HG03457 (cell line): ENCODE data around the gene GLUL.

Source experiments
- ATAC-seq: cut with Tn5 transposase; IDR thresholded peaks from one replicate; pipeline ENCODE4 v1.9.1; 2021; ENCODE audit warnings: moderate number of reproducible peaks; ENCODE audit not compliant: unreplicated experiment

Gene GLUL

DNA sequence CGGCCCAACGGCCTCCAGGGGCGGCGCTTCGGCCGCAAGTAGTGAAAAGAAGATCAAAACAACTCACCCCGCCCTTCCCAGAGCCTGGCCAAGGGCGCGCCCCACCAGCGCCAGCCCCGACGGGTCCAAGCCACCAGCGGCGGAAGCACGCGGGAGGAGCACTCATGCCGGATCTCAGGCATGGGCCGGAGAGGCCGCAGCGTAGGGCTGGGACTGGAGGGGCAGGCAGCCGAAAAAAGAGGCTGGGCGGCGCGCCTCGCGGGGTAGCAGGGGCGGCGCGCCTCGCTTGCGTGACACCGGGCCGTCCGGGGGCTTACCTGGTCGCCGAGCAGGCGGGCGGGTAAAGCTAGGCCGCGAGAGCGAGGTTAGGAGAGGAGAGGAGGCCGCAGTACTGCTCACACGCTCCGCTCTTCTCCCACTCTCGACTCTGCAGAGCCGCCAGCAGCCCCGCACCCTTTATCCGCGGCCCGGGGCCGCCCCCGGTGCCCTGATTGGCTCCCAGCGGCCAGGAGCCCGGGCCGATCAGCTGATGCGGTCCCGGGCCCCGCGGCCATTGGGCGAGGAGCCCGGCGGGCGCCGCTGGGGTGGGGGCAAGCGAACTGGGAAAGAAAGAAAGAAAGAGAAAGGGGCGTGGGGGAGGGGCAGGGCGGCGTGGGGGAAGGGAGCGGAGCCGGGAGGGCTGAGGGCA is at the start of gene GLUL:
Gene GLUL (minus strand): TSS at position 429 of the 688 bp plus-strand sequence. CDS start 3,053 bp downstream, outside the sequence.
- ATAC-seq, result peak; percentile 66

DNA sequence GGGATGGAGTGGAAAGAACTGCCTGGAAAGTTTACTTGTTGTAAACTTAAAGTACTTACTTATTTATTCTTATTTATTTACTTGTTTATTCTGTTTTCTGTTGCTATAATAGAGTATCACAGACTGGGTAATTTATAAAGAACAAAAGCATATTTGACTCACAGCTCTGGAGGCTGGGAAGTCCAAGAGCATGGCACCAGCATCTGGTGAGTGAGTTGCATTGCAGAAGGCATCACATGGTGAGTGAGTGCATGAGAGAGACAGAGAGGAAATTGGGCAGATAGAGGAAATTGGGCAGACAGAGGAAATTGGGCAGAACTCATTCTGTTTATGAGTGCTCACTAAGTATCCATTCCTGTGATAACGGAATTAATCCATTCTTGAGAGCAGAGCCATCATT is 46.7 kb upstream of the GLUL start:
- ATAC-seq, result no peak

DNA sequence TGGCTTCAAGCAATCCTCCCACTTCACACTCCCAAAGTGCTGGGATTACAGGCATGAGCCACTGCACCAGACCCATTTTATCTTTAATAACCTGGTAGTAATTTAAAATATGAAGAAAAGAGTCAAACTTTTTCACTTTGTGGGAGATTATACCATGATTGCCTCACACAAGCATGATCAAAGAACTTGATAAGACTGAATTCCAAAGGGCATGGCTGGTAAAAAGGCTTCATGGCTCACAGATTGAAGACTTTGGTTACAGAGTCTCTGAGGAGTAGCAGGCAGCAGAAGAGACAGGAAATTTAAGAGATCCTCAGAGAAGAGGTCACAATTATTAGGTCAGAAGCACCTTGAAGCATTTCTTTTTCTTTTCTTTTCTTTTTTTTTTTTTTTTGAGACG is 42.0 kb upstream of the GLUL start:
- no peak for ATAC-seq

DNA sequence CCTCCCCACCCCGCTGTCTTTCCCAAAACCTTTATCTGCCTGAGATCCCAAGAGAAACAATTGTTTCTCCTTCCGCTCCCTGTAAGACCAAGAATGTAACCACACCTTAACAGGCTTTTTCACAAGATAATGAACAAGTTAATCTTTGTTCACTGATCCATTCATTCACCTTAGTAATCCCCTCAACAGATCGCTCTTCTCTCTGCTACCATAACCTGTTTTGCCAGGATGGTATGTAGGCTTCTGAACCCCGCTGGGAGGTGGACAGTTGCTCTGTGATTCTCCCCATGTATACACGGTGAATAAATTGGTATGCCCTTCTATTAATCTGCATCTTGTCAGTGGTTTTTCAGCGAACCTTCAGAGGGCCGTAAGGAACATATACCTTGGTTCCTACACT is 39.7 kb upstream of the GLUL start:
- no peak for ATAC-seq

DNA sequence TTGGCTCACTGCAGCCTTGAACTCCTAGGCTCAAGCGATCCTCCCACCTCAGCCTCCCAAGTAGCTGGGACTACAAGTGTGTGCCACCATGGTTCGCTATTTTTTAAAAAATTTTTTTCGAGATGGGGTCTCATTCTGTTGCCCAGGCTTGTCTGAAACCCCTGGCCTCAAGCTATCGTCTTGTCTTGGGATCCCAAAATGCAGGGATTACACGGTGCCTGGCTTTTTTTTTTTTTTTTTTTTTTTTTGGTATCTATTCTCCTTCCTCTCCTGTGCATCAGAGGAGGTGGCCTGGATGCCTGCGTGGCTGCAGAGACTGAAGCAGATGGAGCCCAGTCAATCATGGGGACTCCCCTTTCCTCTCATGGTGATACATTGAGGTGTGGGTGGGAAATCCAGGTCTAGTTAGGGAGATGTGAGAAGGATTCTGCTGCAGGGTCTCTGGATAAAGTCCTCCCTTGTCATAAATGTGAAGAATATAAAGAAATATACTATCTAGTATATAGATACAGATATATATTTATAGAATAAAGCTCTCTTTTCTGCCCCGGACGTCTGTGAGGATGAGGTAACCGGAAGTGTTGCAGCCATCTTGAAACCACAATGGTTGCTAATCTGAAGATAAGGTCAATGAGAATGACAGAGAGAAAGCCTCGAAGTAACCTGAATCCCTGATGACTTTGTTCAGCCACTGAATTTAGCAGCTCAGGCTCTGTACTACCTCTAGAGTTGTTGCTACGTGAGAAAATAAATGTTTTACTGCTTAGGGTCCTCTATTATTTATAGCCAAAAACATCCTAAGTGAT is 38.9 kb upstream of the GLUL start:
- ATAC-seq, result peak; percentile 39

DNA sequence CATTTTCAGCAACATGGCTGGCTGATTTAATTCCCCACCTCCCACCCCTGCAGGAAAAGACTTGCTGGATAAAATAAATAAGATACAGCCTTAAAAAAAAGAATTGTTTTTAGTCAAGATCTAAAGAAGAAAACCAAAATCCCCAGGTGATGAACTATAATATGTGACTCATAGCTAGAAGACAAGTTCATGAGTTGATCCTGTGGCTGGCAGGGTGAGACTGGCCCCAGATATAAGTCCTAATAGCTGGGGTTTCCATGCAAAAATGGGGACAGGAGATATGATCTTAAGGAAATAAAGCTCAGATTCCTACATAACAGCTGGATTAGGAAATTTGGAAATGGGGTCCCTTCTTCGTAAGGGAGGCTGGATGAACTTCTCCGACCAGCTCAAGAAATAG is 36.5 kb upstream of the GLUL start:
- no peak for ATAC-seq

GRCh38 chr1:182426442-182427430 is 35.1 kb upstream of the GLUL start:
- ATAC-seq, result peak; percentile 55

GRCh38 chr1:182415789-182416188 is 24.2 kb upstream of the GLUL start:
- ATAC-seq, result no peak

DNA sequence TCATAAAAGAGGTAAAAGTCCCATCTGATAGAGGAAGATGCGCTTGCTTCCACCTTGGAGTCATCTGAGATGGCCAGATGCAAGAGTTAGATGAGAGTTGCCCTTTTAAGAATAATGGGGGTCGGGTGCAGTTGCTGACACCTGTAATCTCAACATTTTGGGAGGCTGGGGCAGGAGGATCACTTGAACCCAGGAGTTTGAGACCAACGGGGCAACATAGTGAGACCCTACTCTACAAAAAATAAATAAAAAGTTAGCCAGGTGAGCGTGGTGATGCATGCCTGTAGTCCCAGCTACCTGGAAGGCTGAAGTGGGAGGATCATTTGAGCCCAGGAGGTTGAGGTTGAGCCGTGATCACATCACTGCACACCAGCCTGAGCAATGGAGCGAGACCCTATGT is 22.4 kb upstream of the GLUL start:
- ATAC-seq, result no peak

DNA sequence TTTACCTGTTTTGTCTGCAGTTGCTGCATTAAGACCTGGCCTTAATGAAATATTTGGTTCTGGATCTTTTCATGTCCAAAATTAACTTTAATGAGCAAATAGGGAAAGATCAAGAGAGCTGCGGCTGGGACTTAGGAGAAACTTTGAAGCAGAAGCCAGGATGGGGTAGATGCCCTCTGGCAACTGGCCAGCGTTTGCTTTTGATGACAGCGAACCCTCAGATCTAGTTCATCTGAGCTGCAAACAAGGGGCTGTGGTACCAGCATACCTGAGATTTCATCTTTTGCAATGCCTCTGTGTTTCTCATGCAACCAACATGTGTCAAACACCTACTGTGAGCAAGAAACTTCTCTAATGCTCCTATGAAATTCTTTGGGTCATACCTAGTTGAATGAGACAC is 21.9 kb upstream of the GLUL start:
- no peak for ATAC-seq

- ATAC-seq, result no peak
Observed at GRCh38 chr1:182410620-182411273, 19.2 kb upstream of the GLUL start.

DNA sequence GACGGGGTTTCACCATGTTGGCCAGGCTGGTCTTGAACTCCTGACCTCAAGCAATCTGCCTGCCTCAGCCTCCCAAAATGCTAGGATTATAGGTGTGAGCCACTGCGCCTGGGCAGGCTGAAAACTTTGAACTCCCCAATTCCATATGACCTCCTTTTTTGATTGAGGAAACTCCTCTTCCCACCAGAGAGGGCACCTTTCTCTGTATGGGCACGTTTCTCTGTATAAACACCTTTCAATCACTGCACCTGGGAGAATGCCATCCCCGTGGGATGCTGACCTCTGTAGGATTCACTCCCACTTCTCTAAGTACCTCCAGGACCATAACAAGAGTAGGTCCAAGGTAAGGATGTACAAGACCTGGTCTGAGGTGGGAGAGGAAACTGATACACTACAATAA is 18.5 kb upstream of the GLUL start:
- ATAC-seq, result no peak

DNA sequence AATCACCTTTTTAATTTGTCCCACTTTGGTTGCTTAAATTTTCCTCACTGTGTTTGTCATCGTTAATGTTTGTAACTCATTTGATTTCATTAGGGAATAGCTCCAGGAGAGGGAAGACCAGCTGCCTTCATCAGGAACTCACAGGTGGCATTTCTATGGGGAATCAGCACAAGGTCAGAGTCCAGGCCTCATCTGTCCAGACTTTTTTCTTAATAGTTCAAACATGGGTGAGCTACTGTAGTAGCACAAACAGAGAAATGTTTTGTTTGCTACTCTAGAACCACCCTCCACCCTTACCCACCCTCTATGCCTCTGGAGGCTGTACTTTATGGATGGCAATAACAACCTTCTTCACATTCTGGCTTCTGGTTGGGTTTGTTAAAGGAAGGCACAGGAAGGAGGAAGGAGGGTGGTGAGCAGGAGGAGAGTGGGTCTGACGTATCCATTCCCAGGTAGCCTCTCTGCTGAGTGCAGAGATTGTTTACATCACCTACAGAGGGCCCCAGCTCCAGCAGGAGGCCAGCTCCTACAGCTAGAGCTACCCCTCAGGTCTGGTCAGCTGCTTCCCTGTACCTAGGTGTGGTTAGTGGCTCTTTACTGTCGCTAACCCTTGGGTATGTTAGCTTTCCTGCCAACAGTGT is 17.0 kb upstream of the GLUL start:
- no peak for ATAC-seq

DNA sequence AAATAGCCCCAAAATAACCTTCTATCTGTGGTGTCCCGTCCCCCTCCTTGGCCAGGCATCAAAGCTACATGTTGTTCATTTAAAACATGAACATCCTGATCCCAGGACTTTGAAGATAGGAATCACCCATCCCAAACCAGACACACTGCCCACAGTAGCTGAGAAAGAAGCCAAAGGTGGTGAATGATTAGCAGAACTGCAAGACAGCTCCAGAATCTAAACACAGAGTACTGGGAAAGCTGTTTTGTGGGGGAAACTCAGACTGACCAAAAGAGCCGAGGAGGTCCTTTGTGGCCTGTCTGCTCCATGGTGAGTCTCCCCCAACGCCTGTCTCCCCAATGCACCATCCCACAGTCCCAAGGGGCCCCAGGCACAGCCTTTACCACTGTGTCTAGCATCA is 16.1 kb upstream of the GLUL start:
- ATAC-seq, result no peak

- ATAC-seq, result no peak
Observed at GRCh38 chr1:182406012-182406411, 14.4 kb upstream of the GLUL start.

GRCh38 chr1:182405578-182405977 is 14.0 kb upstream of the GLUL start:
- ATAC-seq, result no peak

- ATAC-seq, result no peak
Observed at GRCh38 chr1:182404781-182405180, 13.2 kb upstream of the GLUL start.

DNA sequence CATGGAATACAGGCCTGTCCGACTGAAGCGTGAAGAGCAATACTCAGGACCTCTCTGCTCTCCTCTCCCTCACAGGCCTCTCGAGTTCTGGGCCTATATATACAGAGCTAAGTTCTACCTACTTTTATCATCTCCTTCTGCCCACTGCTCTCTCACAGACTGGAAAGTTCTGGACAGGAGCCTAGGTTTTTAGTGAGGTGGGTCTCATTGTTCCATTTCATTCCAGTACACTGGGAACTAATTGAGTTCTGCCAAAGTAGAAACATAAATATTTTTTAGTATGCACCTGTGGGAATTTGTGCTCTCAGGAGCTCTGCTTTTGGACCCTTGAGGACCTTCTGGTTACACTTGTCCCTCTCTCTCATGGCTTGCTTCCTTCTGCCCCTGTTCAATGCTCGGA is 9.0 kb upstream of the GLUL start, which contains the start of gene TEDDM1:
Gene TEDDM1 (minus strand): TSS at position 101 of the 400 bp plus-strand sequence. CDS start 182 bp downstream, outside the sequence.
- ATAC-seq, result no peak

DNA sequence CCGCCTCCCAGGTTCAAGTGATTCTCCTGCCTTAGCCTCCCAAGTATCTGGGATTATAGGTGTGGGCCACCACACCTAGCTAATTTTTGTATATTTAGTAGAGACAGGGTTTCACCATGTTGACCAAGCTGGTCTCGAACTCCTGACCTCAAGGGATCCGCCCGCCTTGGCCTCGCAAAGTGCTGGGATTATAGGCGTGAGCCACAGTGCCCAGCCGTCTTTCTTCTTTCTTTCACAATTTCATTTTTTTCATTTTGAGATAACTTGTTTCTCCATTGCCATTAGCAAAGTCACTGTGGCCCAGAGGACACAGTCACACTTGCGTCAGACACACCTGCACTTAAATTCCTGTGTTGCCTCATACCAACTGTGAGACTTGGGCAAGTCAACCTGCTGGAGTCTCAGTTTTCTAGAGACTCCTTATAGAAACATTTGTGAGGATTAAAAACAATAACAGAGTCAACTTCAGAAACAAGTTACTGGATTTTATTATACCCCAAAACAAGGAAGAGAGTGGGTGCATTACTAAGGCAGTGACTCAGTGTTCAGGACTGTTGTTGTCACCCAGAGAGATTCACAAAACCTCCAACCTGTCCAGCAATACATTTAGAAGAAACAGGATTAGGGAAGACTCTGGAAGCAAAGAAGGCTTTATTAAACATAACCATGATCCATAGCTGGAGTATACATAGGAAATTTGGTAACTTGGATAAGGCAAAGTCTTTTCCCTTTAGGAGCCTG is 6.2 kb upstream of the GLUL start:
- no peak for ATAC-seq
